SK-N-SH treated with all-trans-retinoic acid at 6 μM for 48 hours (cell line): ENCODE data around the gene MRPL21.

ENCODE experiments used
- ESRRG ChIP-seq: fragments of 250-450 bp; sonication (Bioruptor Pico); IDR thresholded peaks from 2 replicates; pipeline ENCODE4 v1.6.1; 2021; ENCODE audit warnings: mild to moderate bottlenecking
- GLIS3 ChIP-seq: fragments of 250-450 bp; sonication (Bioruptor Pico); IDR thresholded peaks from 2 replicates; pipeline ENCODE4 v1.5.0; 2020; ENCODE audit warnings: mild to moderate bottlenecking, moderate library complexity
- OSR1 ChIP-seq: fragments of 250-450 bp; sonication (Bioruptor Pico); IDR thresholded peaks from 2 replicates; pipeline ENCODE4 v1.8.0; 2022; ENCODE audit warnings: moderate library complexity, mild to moderate bottlenecking, inconsistent platforms
- PATZ1 ChIP-seq: fragments of 250-450 bp; sonication (Bioruptor Pico); IDR thresholded peaks from 2 replicates; pipeline ENCODE4 v1.8.0; 2020; ENCODE audit warnings: mild to moderate bottlenecking, moderate library complexity, borderline replicate concordance
- TCF4 ChIP-seq: fragments of 250-450 bp; sonication (Bioruptor Pico); IDR thresholded peaks from 2 replicates; pipeline ENCODE4 v1.8.0; 2021; ENCODE audit warnings: mild to moderate bottlenecking, moderate library complexity, borderline replicate concordance
- ZC3H10 ChIP-seq: fragments of 250-450 bp; sonication (Bioruptor Pico); IDR thresholded peaks from 2 replicates; pipeline ENCODE4 v1.5.1; 2021; ENCODE audit warnings: mild to moderate bottlenecking, moderate library complexity
- ZFP3 ChIP-seq: fragments of 250-450 bp; sonication (Bioruptor Pico); IDR thresholded peaks from 2 replicates; pipeline ENCODE4 v1.5.0; 2020; ENCODE audit warnings: mild to moderate bottlenecking, moderate library complexity
- ZFP30 ChIP-seq: fragments of 450-650 bp; formaldehyde crosslinking; IDR thresholded peaks from 2 replicates; pipeline ENCODE4 v1.5.0; 2022; ENCODE audit warnings: mild to moderate bottlenecking, moderate library complexity
- ZNF565 ChIP-seq: fragments of 450-650 bp; formaldehyde crosslinking; conservative IDR thresholded peaks from 2 replicates; pipeline ENCODE4 v1.5.0; 2020; ENCODE audit warnings: low read depth, mild to moderate bottlenecking, moderate library complexity
- TF ChIP-seq, protein P1 (sequence below): fragments of 250-450 bp; sonication (Bioruptor Pico); IDR thresholded peaks from 2 replicates; pipeline ENCODE4 v1.5.0; 2020; ENCODE audit warnings: mild to moderate bottlenecking, moderate library complexity
- TF ChIP-seq, protein P2 (sequence below): fragments of 250-450 bp; sonication (Bioruptor Pico); IDR thresholded peaks from 2 replicates; pipeline ENCODE4 v1.5.1; 2020; ENCODE audit warnings: low read depth, mild to moderate bottlenecking, moderate library complexity

GRCh38 chr11:68932358-68932757, 28.7 kb upstream of the MRPL21 start:
- TF ChIP-seq ZC3H10 (CRISPR knock-in tag) (no peak), ZFP3 (no peak), TCF4 (CRISPR knock-in tag) (no peak), ZFP30 (CRISPR knock-in tag) (no peak), ZNF565 (CRISPR knock-in tag) (no peak), ESRRG (CRISPR knock-in tag) (no peak), PATZ1 (no peak), GLIS3 (CRISPR knock-in tag) (no peak), OSR1 (CRISPR knock-in tag) (no peak)
- TF ChIP-seq, protein P1, sequence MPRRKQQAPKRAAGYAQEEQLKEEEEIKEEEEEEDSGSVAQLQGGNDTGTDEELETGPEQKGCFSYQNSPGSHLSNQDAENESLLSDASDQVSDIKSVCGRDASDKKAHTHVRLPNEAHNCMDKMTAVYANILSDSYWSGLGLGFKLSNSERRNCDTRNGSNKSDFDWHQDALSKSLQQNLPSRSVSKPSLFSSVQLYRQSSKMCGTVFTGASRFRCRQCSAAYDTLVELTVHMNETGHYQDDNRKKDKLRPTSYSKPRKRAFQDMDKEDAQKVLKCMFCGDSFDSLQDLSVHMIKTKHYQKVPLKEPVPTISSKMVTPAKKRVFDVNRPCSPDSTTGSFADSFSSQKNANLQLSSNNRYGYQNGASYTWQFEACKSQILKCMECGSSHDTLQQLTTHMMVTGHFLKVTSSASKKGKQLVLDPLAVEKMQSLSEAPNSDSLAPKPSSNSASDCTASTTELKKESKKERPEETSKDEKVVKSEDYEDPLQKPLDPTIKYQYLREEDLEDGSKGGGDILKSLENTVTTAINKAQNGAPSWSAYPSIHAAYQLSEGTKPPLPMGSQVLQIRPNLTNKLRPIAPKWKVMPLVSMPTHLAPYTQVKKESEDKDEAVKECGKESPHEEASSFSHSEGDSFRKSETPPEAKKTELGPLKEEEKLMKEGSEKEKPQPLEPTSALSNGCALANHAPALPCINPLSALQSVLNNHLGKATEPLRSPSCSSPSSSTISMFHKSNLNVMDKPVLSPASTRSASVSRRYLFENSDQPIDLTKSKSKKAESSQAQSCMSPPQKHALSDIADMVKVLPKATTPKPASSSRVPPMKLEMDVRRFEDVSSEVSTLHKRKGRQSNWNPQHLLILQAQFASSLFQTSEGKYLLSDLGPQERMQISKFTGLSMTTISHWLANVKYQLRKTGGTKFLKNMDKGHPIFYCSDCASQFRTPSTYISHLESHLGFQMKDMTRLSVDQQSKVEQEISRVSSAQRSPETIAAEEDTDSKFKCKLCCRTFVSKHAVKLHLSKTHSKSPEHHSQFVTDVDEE (CRISPR knock-in tag): no peak
- TF ChIP-seq, protein P2, sequence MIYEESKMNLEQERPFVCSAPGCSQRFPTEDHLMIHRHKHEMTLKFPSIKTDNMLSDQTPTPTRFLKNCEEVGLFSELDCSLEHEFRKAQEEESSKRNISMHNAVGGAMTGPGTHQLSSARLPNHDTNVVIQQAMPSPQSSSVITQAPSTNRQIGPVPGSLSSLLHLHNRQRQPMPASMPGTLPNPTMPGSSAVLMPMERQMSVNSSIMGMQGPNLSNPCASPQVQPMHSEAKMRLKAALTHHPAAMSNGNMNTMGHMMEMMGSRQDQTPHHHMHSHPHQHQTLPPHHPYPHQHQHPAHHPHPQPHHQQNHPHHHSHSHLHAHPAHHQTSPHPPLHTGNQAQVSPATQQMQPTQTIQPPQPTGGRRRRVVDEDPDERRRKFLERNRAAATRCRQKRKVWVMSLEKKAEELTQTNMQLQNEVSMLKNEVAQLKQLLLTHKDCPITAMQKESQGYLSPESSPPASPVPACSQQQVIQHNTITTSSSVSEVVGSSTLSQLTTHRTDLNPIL: no peak
